Measurements from ENCODE around the gene ZACN.

ZACN gene

GRCh38 chr17:76102944-76103273 is 23.9 kb downstream of the ZACN start:
- Histone ChIP-seq H3K9ac (ENCODE audit: insufficient read length) (peak overlapping the region; percentile 76), H3K9me3 (ENCODE audit: low read depth, low read length) (no peaks in the 10 kb centered on the region), H3K4me3 (peak overlapping the region; percentile 95), H3K27ac (no peak overlapping the region), H3K36me3 (ENCODE audit: insufficient read depth, low read length) (peaks cover 24% of the 10 kb centered on the region)
- DNase-seq (ENCODE audit: low read depth, low spot score) = no peak
- TF ChIP-seq EZH2 (IDR thresholded peaks at IDR 0.05) = no peak
- TF ChIP-seq FOXP2 (optimal IDR thresholded peaks at IDR 0.05; ENCODE audit: control extremely low read depth, extremely low read length, insufficient read depth) = no peak
- TF ChIP-seq POLR2AphosphoS5 (IDR thresholded peaks at IDR 0.05; ENCODE audit: borderline replicate concordance, low read depth, low read length) = no peak

GRCh38 chr17:76103274-76104139 is 24.5 kb downstream of the ZACN start, which contains the start of gene EXOC7:
EXOC7 (minus strand) TSS chr17:76103787; CDS start chr17:76103692, 95 bp downstream.
- Histone ChIP-seq H3K9ac (ENCODE audit: insufficient read length) (peak within 1 kb of the TSS; percentile 76), H3K27ac (peak within 1 kb of the TSS; percentile 69), H3K4me3 (peak within 1 kb of the TSS; percentile 95), H3K36me3 (ENCODE audit: insufficient read depth, low read length) (peaks cover 23% of the 10 kb centered on the region), H3K9me3 (ENCODE audit: low read depth, low read length) (no peaks in the 10 kb centered on the region)
- DNase-seq (ENCODE audit: low read depth, low spot score) = no peak
- TF ChIP-seq POLR2AphosphoS5 (IDR thresholded peaks at IDR 0.05; ENCODE audit: borderline replicate concordance, low read depth, low read length) = peak; percentile 89
- no peak for TF ChIP-seq EZH2 (IDR thresholded peaks at IDR 0.05)

- Histone ChIP-seq H3K4me3 (peak overlapping the region; percentile 95), H3K9ac (ENCODE audit: insufficient read length) (peak overlapping the region; percentile 76), H3K9me3 (ENCODE audit: low read depth, low read length) (no peaks in the 10 kb centered on the region), H3K27ac (peak overlapping the region; percentile 69), H3K36me3 (ENCODE audit: insufficient read depth, low read length) (peaks cover 21% of the 10 kb centered on the region)
- TF ChIP-seq POLR2AphosphoS5 (IDR thresholded peaks at IDR 0.05; ENCODE audit: borderline replicate concordance, low read depth, low read length) (no peak), EZH2 (IDR thresholded peaks at IDR 0.05) (no peak), FOXP2 (optimal IDR thresholded peaks at IDR 0.05; ENCODE audit: control extremely low read depth, extremely low read length, insufficient read depth) (no peak)
- no peak for DNase-seq (ENCODE audit: low read depth, low spot score)
These were observed 25.3 kb downstream of the ZACN start for GRCh38 chr17:76104140-76104895.

GRCh38 chr17:76104896-76105231 is 25.9 kb downstream of the ZACN start:
- DNase-seq (ENCODE audit: low read depth, low spot score) = no peak
- no peak for TF ChIP-seq EZH2 (IDR thresholded peaks at IDR 0.05)
- no peak for TF ChIP-seq POLR2AphosphoS5 (IDR thresholded peaks at IDR 0.05; ENCODE audit: borderline replicate concordance, low read depth, low read length)
- H3K4me3 ChIP-seq = no peak overlapping the region
- no peak overlapping the region for H3K9ac ChIP-seq (ENCODE audit: insufficient read length)
- no peaks in the 10 kb centered on the region for H3K9me3 ChIP-seq (ENCODE audit: low read depth, low read length)
- H3K27ac ChIP-seq = no peak overlapping the region
- peaks cover 15% of the 10 kb centered on the region for H3K36me3 ChIP-seq (ENCODE audit: insufficient read depth, low read length)

GRCh38 chr17:76106703-76107102 is 27.7 kb downstream of the ZACN start:
- H3K27ac ChIP-seq = peak overlapping the region; percentile 86
- H3K4me3 ChIP-seq = no peak overlapping the region
- DNase-seq (ENCODE audit: low read depth, low spot score) = no peak
- no peak for TF ChIP-seq FOXP2 (optimal IDR thresholded peaks at IDR 0.05; ENCODE audit: control extremely low read depth, extremely low read length, insufficient read depth)
- TF ChIP-seq POLR2AphosphoS5 (IDR thresholded peaks at IDR 0.05; ENCODE audit: borderline replicate concordance, low read depth, low read length) = no peak
- TF ChIP-seq EZH2 (IDR thresholded peaks at IDR 0.05) = no peak
- peak overlapping the region; percentile 25 for H3K9ac ChIP-seq (ENCODE audit: insufficient read length)
- H3K9me3 ChIP-seq (ENCODE audit: low read depth, low read length) = no peaks in the 10 kb centered on the region
- H3K36me3 ChIP-seq (ENCODE audit: insufficient read depth, low read length) = peaks cover 4% of the 10 kb centered on the region; the same call in 1 of the 2 replicates

GRCh38 chr17:76107509-76107908 is 28.5 kb downstream of the ZACN start:
- H3K9me3 ChIP-seq (ENCODE audit: low read depth, low read length) = no peaks in the 10 kb centered on the region
- no peak for TF ChIP-seq POLR2AphosphoS5 (IDR thresholded peaks at IDR 0.05; ENCODE audit: borderline replicate concordance, low read depth, low read length)
- no peak for TF ChIP-seq EZH2 (IDR thresholded peaks at IDR 0.05)
- no peak for TF ChIP-seq FOXP2 (optimal IDR thresholded peaks at IDR 0.05; ENCODE audit: control extremely low read depth, extremely low read length, insufficient read depth)
- no peak overlapping the region for H3K27ac ChIP-seq
- H3K4me3 ChIP-seq = no peak overlapping the region
- H3K9ac ChIP-seq (ENCODE audit: insufficient read length) = no peak overlapping the region
- no peak for DNase-seq (ENCODE audit: low read depth, low spot score)
- no peaks in the 10 kb centered on the region for H3K36me3 ChIP-seq (ENCODE audit: insufficient read depth, low read length)

GRCh38 chr17:76111956-76112355 is 33.0 kb downstream of the ZACN start:
- Histone ChIP-seq H3K9ac (ENCODE audit: insufficient read length) (no peak overlapping the region), H3K4me3 (no peak overlapping the region; the same call in 1 of the 2 replicates), H3K27ac (peak overlapping the region; percentile 72), H3K36me3 (ENCODE audit: insufficient read depth, low read length) (no peaks in the 10 kb centered on the region), H3K9me3 (ENCODE audit: low read depth, low read length) (no peaks in the 10 kb centered on the region)
- no peak for TF ChIP-seq EZH2 (IDR thresholded peaks at IDR 0.05)
- no peak for TF ChIP-seq FOXP2 (optimal IDR thresholded peaks at IDR 0.05; ENCODE audit: control extremely low read depth, extremely low read length, insufficient read depth)
- no peak for TF ChIP-seq POLR2AphosphoS5 (IDR thresholded peaks at IDR 0.05; ENCODE audit: borderline replicate concordance, low read depth, low read length)
- DNase-seq (ENCODE audit: low read depth, low spot score) = peak; percentile 52

GRCh38 chr17:76115138-76115754 is 36.3 kb downstream of the ZACN start:
- TF ChIP-seq POLR2AphosphoS5 (IDR thresholded peaks at IDR 0.05; ENCODE audit: borderline replicate concordance, low read depth, low read length) (no peak), FOXP2 (optimal IDR thresholded peaks at IDR 0.05; ENCODE audit: control extremely low read depth, extremely low read length, insufficient read depth) (no peak), EZH2 (IDR thresholded peaks at IDR 0.05) (no peak)
- no peaks in the 10 kb centered on the region for H3K9me3 ChIP-seq (ENCODE audit: low read depth, low read length)
- DNase-seq (ENCODE audit: low read depth, low spot score) = no peak

More at GRCh38 chr17:76115138-76115754, 36.3 kb downstream of the ZACN start:
- Histone ChIP-seq H3K4me3 (no peak overlapping the region), H3K27ac (no peak overlapping the region), H3K9ac (ENCODE audit: insufficient read length) (no peak overlapping the region), H3K36me3 (ENCODE audit: insufficient read depth, low read length) (no peaks in the 10 kb centered on the region)

Data from SK-N-MC (cell line).